ENCODE measurements around the gene SMO.
"Not testable (repeated sequence)": the region's sequence is repeated elsewhere in the genome, so short reads cannot be mapped to it uniquely, and the experiment has no call there.

SMO gene

DNA sequence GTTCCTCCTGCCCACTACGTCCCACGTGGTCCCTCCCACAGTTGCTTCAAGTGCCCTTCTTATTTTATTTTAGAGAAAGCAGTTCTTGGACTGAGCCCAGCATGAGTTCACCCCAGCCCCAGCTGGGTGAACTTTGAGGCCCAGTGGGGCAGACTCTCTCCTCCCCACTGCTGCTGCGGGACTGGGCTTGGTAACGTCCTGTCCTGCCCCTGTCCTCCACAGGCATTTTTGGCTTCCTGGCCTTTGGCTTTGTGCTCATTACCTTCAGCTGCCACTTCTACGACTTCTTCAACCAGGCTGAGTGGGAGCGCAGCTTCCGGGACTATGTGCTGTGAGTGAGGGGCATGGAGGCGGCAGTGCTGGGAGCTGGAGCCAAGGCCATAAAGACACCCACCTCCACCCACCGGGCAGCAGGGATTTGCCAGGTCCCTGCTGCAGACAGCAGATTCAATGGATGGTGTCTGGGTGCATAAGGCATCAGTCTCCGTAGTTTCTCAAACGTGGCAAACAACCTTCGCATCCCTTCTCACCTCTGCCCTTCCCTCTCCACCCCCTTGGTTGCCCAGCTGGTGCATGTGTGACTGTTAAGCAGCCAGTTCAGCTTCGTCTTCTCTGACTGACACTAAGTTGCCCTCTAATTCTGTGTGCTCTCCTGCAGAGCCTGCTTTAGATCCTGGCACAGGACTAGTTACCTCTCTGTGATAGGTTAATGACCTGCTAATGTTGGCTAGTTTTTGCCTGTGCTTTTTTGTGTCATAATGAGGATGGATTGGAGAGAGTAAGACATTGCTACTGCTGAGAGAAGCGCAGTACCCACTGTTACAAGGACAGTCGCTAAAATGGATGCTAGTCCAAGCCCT, 20.9 kb downstream of the SMO start:
- no peak for DNase-seq

DNA sequence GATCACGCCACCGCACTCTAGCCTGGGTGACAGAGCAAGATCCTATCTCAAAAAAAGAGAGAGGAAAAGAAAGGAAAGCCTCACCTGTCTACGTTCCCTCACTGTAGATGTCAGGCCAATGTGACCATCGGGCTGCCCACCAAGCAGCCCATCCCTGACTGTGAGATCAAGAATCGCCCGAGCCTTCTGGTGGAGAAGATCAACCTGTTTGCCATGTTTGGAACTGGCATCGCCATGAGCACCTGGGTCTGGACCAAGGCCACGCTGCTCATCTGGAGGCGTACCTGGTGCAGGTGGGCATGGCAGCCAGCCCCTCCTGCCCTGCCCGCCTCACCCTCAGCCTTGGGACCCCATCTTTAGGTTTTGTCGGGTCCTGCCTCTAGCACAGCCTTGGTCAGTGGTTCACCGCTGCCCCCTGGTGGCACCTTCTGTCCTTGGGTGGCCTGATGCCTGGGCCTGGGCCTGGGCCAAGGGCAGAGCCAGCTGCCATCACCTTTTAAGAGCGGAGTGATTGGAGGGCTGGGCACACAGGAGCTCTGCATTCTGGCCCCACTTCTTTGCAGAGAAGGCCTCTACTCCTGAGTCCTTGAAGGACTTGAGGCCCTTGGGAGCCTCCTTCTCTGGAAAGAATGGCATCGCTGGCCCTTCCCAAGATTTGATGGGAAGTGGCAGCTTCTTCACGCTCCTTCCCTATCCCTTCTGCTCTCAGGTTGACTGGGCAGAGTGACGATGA, 22.0 kb downstream of the SMO start:
- peak in 3 of 5 experiments; percentile 30 to 55 (median 49) for DNase-seq

DNA sequence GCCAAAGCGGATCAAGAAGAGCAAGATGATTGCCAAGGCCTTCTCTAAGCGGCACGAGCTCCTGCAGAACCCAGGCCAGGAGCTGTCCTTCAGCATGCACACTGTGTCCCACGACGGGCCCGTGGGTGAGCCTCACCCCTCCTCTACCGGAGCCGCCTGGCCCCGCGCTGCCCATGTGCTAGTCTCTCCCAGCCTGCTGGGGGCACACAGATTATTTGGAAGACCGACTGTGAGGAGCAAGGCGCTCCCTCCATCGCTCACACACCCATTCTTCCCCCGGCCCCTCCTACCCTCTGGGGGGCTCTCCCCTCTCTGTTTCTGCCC, 22.5 kb downstream of the SMO start:
- no peak for DNase-seq

DNA sequence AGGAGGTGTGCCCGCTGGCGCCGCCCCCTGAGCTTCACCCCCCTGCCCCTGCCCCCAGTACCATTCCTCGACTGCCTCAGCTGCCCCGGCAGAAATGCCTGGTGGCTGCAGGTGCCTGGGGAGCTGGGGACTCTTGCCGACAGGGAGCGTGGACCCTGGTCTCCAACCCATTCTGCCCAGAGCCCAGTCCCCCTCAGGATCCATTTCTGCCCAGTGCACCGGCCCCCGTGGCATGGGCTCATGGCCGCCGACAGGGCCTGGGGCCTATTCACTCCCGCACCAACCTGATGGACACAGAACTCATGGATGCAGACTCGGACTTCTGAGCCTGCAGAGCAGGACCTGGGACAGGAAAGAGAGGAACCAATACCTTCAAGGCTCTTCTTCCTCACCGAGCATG, 23.7 kb downstream of the SMO start:
- no peak for DNase-seq

DNA sequence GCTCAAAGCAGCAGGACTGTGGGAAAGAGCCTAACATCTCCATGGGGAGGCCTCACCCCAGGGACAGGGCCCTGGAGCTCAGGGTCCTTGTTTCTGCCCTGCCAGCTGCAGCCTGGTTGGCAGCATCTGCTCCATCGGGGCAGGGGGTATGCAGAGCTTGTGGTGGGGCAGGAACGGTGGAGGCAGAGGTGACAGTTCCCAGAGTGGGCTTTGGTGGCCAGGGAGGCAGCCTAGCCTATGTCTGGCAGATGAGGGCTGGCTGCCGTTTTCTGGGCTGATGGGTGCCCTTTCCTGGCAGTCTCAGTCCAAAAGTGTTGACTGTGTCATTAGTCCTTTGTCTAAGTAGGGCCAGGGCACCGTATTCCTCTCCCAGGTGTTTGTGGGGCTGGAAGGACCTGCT, 24.2 kb downstream of the SMO start:
- no peak for DNase-seq

DNA sequence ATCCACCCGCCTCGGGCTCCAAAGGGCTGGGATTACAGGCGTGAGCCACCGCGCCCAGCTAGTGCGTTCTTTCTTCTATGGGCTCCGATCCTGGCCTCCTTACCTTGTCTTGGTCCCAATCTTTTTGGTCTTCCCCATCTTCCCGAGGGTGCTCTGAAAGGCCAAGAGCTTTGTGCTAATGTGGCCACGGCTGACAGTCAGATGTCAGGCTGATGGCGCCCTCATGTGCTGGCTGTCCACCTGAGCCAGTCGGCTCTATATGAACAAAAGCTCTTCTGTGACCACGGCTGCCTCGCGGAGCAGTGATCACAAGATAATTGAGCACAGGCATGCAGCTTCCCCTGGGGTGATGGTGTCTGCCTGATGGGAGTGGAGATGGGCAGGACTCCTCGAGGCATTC, 25.4 kb downstream of the SMO start:
- peak in 1 of 5 experiments; percentile 42 for DNase-seq

DNA sequence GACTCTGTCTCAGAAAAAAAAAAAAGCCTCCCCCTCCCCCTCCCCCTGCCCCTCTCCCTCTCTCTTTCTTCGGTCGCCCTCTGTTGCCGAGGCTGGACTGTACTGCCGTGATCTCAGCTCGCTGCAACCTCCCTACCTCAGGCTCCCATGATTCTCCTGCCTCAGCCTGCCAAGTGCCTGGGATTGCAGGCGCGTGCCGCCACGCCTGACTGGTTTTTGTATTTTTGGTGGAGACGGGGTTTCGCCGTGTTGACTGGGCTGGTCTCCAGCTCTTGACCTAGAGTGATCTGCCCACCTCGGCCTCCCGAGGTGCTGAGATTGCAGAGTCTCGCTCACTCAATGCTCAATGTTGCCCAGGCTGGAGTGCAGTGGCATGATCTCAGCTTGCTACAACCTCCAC, 27.3 kb downstream of the SMO start:
- DNase-seq, result not testable (repeated sequence)

DNA sequence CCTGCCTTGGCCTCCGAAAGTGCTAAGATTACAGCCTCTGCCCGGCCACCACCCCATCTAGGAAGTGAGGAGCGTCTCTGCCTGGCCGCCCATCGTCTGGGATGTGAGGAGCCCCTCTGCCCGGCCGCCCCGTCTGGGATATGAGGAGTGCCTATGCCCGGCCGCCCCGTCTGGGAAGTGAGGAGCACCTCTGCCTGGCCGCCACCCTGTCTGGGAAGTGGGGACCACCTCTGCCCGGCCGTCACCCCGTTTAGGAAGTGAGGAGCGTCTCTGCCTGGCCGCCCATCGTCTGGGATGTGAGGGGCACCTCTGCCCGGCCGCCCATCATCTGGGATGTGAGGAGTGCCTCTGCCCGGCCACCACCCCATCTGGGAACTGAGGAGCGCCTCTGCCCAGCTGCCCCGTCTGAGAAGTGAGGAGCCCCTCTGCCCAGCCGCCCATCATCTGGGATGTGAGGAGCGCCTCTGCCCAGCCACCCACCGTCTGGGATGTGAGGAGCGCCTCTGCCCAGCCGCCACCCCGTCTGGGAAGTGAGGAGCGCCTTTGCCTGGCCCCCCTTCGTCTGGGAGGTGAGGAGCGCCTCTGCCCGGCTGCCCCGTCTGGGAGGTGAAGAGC, 27.8 kb downstream of the SMO start:
- not testable (repeated sequence) for DNase-seq

DNA sequence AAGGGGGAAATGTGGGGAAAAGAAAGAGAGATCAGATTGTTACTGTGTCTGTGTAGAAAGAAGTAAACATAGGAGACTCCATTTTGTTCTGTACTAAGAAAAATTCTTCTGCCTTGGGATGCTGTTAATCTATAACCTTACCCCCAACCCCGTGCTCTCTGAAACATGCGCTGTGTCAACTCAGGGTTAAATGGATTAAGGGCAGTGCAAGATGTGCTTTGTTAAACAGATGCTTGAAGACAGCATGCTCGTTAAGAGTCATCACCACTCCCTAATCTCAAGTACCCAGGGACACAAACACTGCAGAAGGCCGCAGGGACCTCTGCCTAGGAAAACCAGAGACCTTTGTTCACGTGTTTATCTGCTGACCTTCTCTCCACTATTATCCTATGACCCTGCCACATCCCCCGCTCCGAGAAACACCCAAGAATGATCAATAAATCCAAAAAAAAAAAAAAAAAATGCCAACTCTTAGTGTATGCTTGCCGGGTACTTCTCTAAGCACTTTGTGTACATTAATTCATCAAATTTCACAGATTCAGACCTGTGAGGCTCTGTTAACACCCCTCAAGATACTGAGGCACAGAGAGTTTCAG, 28.5 kb downstream of the SMO start:
- not testable (repeated sequence) for DNase-seq

DNA sequence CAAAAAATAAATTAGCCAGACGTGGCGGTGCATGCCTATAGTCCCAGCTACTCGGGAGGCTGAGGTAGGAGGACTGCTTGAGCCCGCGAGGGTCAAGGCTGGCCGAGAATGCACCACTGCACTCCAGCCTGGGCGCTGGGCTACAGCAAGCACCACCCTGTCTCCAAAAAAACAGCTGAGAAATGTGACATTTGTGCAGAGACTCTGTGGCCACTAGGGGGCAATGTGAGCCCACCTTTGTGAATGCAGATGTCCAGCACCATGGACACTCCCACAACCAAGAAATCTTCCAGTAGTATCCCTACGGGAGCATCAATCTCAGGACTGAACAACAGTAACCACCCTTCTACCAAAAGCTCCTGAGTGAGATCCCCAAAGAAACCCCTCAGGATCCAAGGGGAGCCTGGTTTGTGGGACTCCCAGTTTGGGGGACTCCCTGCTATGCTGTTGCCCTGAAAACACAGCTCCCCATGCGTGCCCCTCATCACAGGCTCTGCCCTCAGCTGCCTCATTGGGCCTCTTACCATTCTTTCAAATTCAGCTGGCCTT, 30.2 kb downstream of the SMO start:
- DNase-seq, result peak; percentile 40 to 71 (median 67)

DNA sequence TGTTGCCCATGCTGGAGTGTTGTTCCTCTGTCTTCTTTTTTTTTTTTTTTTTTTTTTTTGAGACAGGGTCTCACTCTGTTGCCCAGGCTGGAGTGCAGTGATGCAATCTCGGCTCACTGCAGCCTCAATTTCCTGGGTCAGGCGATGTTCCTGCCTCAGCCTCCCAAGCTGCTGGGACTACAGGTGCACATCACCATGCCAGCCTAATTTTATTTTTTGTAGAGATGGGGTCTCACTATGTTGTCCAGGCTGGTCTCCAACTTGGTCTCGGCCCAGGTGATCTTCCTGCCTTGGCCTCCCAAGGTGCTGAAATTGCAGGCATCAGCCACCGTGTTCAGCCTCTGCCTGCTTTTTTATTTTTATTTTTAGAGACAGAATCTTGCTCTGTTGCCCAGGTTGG, 30.7 kb downstream of the SMO start:
- DNase-seq, result not testable (repeated sequence)

DNA sequence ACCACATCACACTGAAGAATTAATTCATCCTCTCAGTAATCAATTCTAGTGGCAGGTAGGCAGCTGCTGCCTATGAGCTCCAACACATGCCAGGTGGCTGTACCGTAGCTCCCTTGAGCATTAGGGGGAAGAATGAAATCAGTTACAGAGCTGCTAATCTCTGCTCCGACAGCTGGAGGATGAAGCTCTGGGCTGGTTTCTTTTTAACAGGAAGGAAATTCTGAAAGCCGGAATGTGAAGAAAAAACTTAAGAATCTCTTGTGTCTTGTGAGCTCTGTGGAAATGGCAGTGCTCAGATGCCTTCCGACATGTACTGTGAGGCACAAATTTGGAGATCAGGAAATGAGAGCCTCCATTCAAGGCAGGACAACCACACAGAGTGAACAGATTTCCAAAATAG, 33.6 kb downstream of the SMO start:
- no peak for DNase-seq

DNA sequence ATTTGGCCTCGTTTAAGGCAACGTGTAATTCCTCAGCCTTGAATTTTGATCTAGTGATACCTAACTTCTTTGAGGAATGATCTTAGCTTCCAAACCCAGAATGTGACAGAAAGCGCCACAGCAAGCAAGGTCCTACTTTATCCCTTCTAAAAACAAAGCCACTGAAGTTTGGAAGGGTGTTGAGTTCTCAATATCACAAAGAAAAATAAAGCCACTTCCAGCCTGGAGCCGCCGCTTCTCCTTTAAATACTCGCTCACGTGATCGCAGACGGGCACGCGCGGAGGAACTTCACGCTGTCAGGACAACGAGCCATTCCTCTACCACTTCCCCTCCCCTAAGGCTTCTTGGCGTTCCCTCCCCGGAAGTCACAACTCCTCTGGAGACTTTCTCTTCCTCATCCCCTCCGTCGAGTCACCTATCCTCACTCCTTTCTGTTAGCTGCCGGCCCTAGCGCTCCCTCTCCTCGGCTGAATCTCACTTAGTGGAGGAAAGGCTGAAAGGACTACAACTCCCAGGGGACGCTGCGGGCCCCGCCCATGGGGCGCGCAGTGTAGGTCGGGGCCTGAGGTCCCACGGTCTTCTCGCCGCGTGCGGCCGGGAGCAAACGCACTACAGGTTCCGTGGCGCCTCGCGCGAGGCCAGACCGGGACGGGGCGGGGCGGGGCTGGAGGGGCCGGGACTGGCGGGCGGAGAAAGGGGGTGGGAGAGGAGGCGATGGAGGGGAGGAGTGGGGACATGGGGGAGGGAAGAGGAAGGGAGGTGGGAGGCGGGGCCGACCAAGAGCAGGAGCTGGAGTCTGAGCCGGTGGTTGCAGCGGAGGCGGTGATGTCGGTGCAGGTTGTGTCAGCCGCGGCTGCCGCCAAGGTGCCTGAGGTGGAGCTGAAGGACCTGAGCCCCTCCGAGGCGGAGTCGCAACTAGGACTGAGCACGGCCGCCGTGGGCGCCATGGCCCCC, 36.1 kb downstream of the SMO start, which contains the start of gene AHCYL2:
Gene AHCYL2 (plus strand): TSS at position 780 of the 955 bp plus-strand sequence.
- peak; percentile 91 to 99 (median 96) for DNase-seq

DNA sequence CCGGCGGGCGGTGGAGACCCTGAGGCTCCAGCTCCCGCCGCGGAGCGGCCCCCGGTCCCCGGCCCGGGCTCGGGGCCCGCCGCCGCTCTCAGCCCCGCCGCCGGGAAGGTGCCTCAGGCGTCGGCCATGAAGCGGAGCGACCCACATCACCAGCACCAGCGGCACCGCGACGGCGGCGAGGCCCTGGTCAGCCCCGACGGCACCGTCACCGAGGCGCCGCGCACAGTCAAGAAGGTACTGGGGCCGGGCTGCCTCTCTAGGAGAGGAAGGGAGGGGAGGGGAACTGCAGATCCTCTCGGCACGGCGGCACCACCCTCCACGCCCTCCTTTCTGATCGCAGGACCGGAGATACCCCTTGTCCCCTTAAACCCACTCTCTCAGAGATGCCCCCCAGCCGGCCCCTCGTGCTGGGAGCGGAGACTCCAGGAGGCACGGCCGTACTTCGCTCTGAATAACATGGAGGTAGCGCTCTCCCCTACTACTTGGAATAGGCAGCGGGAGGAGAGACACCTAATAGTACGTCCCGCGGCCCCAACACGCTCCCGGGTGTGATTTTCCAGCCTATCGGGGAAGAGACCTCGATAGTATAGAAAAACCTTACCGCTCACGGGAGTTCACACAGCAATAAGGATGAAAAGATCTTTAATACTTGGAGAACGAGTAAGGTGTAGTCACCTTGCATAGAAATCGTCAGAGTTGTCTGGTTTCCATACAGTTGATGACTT, 36.9 kb downstream of the SMO start:
- peak; percentile 33 to 73 (median 44) for DNase-seq

DNA sequence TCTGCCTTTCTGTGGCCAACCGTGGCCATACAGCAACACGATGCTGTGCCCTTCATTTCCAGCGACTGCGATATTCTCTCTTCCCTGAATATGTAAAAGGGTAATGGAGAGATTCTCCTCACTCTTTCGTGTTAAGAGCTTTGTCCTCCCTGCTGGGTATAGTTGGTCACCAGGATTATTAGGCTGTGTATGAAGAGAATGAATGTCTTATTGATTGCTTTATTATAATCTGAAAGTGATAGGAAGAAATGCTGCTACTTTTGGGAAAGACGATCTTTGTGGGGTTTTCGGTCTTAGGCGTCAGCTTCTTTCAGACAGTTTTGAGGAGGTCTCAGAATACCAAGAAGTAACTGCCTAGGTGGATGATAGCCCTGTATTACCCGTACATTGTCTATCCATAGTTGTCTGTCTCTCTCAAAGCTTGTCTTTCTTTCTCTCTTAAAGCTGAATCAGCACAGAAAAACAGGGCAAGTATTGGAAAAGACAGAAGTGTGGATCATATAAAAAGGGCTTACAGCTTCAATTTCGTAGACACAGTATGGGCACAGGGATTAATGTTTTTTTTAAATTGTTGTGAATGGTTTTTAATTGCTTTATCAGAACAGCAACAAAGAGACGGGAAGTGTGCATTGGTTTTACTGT, 37.6 kb downstream of the SMO start:
- DNase-seq, result no peak

DNA sequence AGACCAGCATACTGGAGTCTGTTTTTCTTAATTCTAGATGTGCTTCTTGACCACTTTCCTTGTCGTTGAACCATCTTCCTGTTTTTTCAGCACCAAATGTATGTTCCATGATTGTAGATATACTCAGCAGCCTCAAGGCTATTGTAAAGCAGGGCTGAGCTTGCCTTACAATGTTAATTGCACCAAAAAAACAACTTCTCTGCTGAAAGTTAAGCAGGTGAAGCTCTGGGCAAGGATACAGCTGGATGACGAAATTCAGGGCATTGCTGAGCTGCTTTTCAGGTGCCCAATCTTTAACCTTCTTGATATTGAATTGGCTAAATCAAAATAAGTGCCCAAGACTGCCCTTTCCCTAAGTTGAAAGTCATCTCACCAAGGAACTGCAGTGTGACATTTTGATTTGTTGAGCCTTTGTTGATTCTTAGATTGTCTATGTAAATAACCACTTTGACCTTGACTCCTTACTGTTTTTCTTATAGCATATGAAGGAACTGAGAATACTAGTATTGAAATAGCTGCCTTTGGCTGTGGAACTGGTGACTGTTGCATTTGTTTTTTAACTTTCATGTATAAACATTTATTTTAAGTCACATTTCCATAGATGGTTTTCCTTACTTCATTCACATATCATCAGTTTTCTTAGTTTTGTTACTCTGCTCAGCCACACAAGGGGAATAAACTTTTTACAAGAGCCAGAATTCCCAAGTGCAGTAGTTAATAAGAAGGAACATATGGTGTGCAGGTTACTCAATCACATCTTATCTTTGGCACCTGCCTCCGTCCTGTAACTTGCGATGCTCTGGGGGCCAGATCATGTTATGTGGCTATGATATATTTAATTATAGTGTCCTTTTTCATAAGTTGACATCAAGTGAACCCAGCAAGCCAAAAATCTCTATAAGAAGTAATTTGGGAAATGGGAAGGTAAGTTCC, 39.5 kb downstream of the SMO start:
- DNase-seq, result no peak

DNA sequence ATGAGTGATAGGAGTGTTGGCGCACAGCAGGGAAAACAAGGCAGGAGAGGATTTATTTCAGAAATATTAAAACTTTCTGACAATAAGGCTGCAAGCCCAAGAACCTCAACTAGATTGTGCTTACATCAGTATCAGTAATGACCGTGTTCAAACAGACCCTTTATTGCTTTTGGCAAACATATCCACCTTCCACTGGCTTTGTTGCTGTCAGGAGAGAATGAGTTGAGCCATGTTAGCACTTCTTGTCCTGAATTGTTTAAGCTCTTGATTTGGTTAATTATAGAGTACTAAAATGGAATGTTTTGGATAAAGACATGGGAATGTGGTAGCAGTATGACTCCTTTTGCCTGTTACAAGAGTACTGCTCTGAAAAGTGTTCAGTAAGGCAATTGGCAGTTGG, 40.2 kb downstream of the SMO start:
- DNase-seq, result no peak

DNA sequence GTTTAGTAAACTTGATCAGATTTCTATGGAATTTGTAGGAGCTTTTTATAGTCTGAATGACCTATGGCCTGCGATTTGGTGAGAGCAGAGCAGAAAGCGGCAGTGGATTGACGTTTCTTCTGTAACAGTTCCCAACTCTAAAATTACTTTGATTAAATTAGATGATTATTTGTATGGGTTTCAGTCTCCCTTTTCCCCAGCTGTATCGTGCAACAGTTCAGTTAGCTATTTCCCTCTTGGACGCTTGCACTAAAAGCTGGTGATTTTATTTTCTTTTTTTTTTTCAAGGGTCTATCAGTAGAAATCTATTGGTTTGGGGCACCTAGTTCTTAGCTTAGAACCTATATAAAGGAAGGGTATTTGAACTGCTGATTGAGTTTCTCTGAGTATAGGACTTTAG, 43.2 kb downstream of the SMO start:
- no peak for DNase-seq

DNA sequence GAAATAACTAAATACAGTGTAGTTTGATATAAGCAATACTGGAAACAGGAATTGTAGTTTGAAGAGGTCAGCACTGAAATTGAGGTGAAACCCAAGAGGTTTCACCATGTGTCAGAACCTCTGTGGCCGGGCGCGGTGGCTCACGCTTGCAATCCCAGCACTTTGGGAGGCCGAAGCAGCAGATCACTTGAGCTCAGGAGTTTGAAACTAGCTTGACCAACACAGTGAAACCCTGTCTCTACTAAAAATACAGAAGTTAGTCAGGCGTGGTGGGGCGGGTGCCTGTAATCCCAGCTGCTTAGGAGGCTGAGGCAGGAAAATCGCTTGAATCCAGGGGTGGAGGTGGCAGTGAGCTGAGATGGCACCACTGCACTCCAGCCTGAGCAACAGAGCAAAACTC, 50.1 kb downstream of the SMO start:
- DNase-seq, result no peak
